ENCODE results near the gene ISG15.
"Not testable (repeated sequence)": the region's sequence is repeated elsewhere in the genome, so short reads cannot be mapped to it uniquely, and the experiment has no call there.

Gene ISG15

GRCh38 chr1:985126-985525 is 28.2 kb upstream of the ISG15 start:
- TF ChIP-seq CTCF (IDR thresholded peaks at IDR 0.05; ENCODE audit: control insufficient read depth, extremely low read depth, insufficient read depth), result no peak
- H3K4me3 ChIP-seq (ENCODE audit: low read depth, low read length), result no peak overlapping the region
- DNase-seq (ENCODE audit: low read depth), result no peak

- not testable (repeated sequence) for H3K4me3 ChIP-seq (ENCODE audit: low read depth, low read length); DNase-seq (ENCODE audit: low read depth)
Measured at GRCh38 chr1:988061-988460, 25.2 kb upstream of the ISG15 start.

GRCh38 chr1:991275-991674 is 22.0 kb upstream of the ISG15 start:
- H3K4me3 ChIP-seq (ENCODE audit: low read depth, low read length); DNase-seq (ENCODE audit: low read depth): not testable (repeated sequence)

GRCh38 chr1:991895-992294 is 21.4 kb upstream of the ISG15 start:
- DNase-seq (ENCODE audit: low read depth), result no peak
- no peak for TF ChIP-seq CTCF (IDR thresholded peaks at IDR 0.05; ENCODE audit: control insufficient read depth, extremely low read depth, insufficient read depth)

GRCh38 chr1:992362-992761 is 20.9 kb upstream of the ISG15 start:
- no peak for DNase-seq (ENCODE audit: low read depth)
- TF ChIP-seq CTCF (IDR thresholded peaks at IDR 0.05; ENCODE audit: control insufficient read depth, extremely low read depth, insufficient read depth), result no peak
- no peak overlapping the region for H3K4me3 ChIP-seq (ENCODE audit: low read depth, low read length)

More at GRCh38 chr1:991895-992294, 21.4 kb upstream of the ISG15 start:
- H3K4me3 ChIP-seq (ENCODE audit: low read depth, low read length), result no peak overlapping the region

DNA sequence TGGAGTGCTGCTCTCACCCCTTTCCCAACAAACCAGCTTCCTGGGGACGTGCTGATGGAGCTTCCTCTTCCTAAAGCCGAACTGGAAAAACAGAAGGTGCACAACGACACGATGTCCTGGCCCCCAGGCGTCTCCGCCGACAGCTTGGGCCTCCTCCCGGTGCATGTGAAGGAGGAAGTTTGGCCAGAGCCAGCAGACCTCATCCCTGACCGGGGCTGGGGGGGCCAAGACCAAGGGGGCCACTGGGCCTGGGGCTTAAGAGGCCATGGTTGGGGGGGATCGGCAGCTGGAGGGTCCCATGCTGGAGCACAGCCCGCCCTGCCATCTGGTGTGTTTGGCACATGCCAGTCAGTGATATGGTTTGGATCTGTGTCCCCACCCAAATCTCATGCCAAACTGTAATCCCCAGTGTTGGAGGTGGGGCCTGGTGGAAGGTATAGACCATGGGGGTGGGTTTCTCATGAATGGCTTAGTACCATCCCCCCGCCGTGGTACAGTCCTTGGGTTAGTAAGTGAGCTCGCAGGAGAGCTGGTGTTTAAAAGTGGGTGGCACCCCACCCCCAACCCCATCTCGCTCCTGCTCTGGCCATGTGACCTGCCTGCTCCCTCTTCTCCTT is 19.8 kb upstream of the ISG15 start:
- DNase-seq (ENCODE audit: low read depth), result no peak
- no peak overlapping the region for H3K4me3 ChIP-seq (ENCODE audit: low read depth, low read length)
- TF ChIP-seq CTCF (IDR thresholded peaks at IDR 0.05; ENCODE audit: control insufficient read depth, extremely low read depth, insufficient read depth), result no peak

DNA sequence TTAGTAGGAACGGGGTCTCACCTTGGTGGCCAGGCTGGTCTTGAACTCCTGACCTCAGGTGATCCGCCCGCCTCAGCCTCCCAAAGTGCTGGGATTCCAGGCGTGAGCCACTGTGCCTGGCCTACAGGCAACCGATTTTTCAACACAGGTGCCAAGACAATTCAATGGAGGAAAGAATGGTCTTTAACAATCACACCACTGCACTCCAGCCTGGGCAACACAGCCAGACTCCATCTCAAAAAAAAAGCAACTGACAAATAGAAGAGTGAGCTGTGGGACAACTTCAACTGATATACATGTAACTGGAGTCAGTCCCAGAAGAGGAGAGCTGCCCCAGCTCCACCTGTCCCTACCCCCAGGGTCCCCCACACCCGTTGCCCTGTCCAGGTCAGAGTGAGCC is 18.8 kb upstream of the ISG15 start:
- not testable (repeated sequence) for DNase-seq (ENCODE audit: low read depth); H3K4me3 ChIP-seq (ENCODE audit: low read depth, low read length)

GRCh38 chr1:995665-996633 is 17.3 kb upstream of the ISG15 start:
- no peak for DNase-seq (ENCODE audit: low read depth)
- no peak overlapping the region for H3K4me3 ChIP-seq (ENCODE audit: low read depth, low read length)
- TF ChIP-seq CTCF (IDR thresholded peaks at IDR 0.05; ENCODE audit: control insufficient read depth, extremely low read depth, insufficient read depth), result no peak

All from LNCaP clone FGC (cell line).